ENCODE measurements around the gene A2M.

DNA sequence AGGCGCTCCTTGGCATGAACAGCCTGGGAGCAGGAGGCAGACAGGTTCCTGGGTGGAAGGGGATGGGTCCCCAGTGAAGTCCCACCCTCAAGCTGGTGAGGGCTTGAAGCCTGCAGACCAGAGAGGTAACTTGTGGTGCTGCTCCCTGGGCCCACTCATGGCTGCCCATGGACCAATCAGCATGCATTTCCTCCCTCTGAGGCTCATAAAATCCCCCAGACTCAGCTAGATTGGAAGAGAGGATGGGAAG is 50.2 kb downstream of the A2M start:
- TF ChIP-seq CTCF (IDR thresholded peaks at IDR 0.05) (no peak), EZH2 (IDR thresholded peaks at IDR 0.05; ENCODE audit: borderline replicate concordance, insufficient read depth, low read depth, low read length, poor library complexity, severe bottlenecking) (no peak)
